ENCODE data around the gene MMP19.
A peak's percentile ranks its signal among the peaks of the same experiment; 100 is the strongest.

The MMP19 gene

DNA sequence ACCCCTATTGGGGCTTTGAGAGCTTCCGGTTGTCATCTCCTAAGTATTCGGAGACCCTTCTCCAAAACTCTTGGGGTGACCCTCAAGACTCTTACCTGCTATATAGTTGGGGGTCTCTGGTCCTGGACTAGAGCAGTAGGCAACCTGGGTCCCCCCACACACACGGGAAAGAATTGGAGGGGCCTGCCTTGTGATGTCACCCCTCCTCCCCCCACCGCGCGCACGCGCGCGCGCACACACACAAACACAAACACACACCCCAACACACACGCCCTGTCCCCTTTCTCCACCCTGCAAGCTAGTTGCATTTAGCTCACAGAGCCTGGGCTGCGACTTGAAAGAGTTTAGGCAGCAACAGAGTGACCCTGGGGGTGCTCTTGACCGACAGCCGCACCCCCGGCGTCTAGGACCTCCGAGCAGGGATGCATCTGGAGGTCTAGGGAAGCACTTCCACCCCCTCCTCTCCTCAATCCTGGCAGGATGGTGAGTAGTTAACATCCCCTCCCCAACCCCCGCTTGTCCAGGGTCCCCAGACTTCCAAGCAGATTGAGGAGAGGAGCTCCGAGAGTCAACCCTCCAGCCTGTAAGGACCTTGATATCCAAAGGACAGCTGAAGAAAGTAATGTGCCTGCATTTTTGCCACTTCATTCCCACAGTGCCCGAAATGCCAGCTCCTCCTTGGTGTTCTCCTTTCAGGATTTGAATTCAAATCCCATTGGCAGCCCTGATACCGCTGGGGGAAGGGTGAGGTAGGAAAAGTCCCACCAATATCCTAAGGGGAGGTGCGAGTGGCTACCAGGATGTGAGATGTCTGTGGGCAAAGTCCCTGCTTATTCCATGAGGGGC lies 11.9 kb downstream of the MMP19 start:
- TF ChIP-seq, protein P1, sequence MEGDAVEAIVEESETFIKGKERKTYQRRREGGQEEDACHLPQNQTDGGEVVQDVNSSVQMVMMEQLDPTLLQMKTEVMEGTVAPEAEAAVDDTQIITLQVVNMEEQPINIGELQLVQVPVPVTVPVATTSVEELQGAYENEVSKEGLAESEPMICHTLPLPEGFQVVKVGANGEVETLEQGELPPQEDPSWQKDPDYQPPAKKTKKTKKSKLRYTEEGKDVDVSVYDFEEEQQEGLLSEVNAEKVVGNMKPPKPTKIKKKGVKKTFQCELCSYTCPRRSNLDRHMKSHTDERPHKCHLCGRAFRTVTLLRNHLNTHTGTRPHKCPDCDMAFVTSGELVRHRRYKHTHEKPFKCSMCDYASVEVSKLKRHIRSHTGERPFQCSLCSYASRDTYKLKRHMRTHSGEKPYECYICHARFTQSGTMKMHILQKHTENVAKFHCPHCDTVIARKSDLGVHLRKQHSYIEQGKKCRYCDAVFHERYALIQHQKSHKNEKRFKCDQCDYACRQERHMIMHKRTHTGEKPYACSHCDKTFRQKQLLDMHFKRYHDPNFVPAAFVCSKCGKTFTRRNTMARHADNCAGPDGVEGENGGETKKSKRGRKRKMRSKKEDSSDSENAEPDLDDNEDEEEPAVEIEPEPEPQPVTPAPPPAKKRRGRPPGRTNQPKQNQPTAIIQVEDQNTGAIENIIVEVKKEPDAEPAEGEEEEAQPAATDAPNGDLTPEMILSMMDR (IDR thresholded peaks at IDR 0.05; ENCODE audit: low read depth, low read length, missing control alignments): no peak
- no peak for DNase-seq (ENCODE audit: low read depth)

DNA sequence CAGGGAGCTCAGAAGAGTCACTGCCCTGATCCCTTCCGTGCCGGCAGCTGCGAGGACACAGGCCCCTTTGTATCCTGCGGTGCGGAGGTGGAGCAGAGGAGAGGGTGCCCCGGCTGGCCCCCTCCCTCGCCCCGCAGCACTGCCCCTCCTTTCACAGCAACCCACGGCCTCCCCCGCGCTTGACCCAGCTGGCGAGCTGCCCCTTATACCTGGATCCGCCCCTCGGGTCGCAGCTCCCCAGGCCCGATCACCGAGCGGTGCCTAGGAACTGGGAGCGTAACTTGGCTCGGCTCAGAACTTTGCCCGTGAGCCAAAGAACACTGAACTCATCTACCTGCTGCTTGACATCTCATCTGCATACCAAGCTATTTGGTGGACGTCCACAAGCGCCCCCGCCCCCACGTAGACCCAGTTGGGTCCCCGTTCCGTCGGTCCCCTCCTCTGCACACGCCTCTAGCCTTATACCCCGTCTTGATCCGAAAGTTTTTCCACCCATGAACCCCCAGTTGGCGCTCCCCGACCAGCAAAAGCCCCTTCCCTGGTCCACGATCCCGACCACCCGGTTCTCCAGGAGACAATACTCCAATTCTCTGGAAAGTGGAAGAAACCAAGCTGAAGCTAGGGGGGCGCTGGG lies 12.7 kb downstream of the MMP19 start:
- DNase-seq (ENCODE audit: low read depth): no peak
- peak overlapping the region; percentile 76 for H3K4me3 ChIP-seq (ENCODE audit: low read depth, low read length)
- TF ChIP-seq, protein P1 (IDR thresholded peaks at IDR 0.05; ENCODE audit: low read depth, low read length, missing control alignments): no peak

More for the DNA sequence above, 11.9 kb downstream of the MMP19 start:
- H3K4me3 ChIP-seq (ENCODE audit: low read depth, low read length): peak overlapping the region; percentile 76

DNA sequence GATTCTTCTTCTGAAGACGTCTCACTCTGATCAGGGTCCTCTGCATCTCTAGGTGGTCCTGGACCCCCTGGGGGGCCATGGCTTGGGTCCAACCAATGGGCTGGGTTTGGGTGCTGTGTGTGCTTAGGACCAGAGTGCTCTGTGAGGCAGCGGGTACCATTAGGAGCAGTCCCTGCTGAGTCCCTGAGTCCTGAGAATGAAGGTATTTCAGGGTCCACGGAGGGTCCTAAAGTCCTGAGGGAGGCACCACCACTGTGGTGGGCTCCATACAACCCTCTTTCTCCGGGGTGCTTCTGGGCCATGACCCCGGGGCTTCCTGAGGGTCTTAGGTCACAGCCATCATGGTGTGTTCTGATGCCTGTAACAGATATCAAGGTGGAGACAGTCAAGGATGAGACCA lies 14.4 kb downstream of the MMP19 start:
- peak overlapping the region; percentile 76 for H3K4me3 ChIP-seq (ENCODE audit: low read depth, low read length)
- TF ChIP-seq, protein P1 (IDR thresholded peaks at IDR 0.05; ENCODE audit: low read depth, low read length, missing control alignments): no peak
- no peak for DNase-seq (ENCODE audit: low read depth)

DNA sequence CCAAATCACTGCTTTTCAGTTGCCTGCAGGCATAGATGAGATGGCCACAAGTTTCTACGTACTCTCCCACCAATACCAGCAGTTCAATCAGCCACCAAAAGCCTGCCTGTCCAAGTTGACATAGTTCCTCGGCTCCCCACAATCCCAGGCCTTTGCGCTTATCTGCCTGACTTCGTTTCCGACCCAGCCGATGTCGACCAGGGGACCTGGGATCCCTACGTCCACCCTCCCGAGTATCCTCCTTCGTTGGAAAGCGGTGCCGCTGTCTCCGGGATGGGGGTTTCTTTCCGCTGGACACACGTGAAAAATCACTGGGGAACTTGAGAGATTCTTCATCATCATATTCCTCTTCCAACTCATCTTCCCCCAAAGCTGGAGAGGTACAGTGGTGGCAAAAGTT lies 14.9 kb downstream of the MMP19 start:
- H3K4me3 ChIP-seq (ENCODE audit: low read depth, low read length): peak overlapping the region; percentile 76
- no peak for DNase-seq (ENCODE audit: low read depth)
- TF ChIP-seq, protein P1 (IDR thresholded peaks at IDR 0.05; ENCODE audit: low read depth, low read length, missing control alignments): no peak

DNA sequence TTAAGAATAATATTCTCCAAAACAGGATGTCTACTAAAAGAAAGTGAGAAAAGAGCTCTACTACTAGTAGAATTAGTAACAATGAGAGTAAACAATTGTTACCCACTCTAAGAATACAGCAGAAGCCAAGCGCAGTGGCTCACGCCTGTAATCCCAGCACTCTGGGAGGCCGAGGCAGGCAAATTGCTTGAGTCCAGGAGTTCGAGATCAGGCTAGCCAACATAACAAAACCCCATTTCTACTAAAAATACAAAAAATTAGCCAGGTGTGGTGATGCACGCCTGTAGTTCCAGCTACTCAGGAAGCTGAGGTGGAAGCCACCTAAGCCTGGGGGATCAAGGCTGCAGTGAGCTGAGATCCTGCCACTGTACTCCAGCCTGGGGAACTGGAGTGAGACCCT lies 18.0 kb downstream of the MMP19 start:
- TF ChIP-seq, protein P1 (IDR thresholded peaks at IDR 0.05; ENCODE audit: low read depth, low read length, missing control alignments): no peak
- DNase-seq (ENCODE audit: low read depth): no peak
- no peak overlapping the region for H3K4me3 ChIP-seq (ENCODE audit: low read depth, low read length)

DNA sequence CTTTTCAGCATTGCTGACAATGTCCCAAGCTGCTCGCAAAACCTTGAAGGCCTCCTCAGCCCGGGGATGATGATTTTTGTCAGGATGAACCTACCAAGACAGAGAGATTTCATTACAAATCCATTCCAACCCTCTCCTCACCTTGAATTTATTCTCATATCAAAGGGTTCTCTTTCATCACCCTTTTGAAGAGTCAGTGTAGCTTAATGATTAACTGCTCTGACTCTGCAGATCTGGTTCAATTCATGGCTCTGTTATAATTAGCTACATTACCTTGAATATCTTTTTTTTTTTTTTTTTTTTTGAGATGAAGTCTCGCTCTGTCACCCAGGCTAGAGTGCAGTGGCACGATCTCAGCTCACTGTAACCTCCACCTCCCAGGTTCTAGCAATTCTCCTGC lies 19.3 kb downstream of the MMP19 start:
- no peak for DNase-seq (ENCODE audit: low read depth)
- no peak overlapping the region for H3K4me3 ChIP-seq (ENCODE audit: low read depth, low read length)
- TF ChIP-seq, protein P1 (IDR thresholded peaks at IDR 0.05; ENCODE audit: low read depth, low read length, missing control alignments): no peak

Data from GM12864 (cell line).